IMR-90 (cell line): ENCODE results near the gene TPP1. TPM values are rescaled to one million over a fixed set of nuclear protein-coding genes. Genes with fewer than 3 reads are reported as not detected.

Source experiments
- ATAC-seq: fragments of 200-7000 bp; cut with Tn5 transposase; 2 replicates; pipeline ENCODE4 v1.9.1; 2020; ENCODE audit warnings: low read depth, mild to moderate bottlenecking, moderate library complexity
- BruUV-seq: library from RNA; stranded (reverse); fragments of 400-500 nt; replicated peaks from 2 replicates; lab custom pipeline; 2021; lab: Mats Ljungman, UMichigan
- CTCF ChIA-PET: fragments of 300-600 bp; formaldehyde crosslinking; extraction: SDS; loops from one replicate; lab custom pipeline; 2021; ENCODE audit warnings: antibody characterized with exemption; lab: Yijun Ruan, JAX
- POLR2A ChIA-PET: fragments of 300-600 bp; sonication (Branson Sonifier 250); formaldehyde crosslinking; loops from one replicate; lab custom pipeline; 2022; ENCODE audit warnings: antibody characterized with exemption; ENCODE audit not compliant: unreplicated experiment; lab: Charles Lee
- DNase-seq: peaks from one replicate; pipeline ENCODE4 v3.0.0; 2013
- H2AFZ ChIP-seq: replicated peaks from 2 replicates; pipeline ENCODE3; 2013; ENCODE audit warnings: low read length, mild to moderate bottlenecking; ENCODE audit not compliant: poor library complexity
- H2AK5ac ChIP-seq: 2 replicates; pipeline ENCODE4 v1.6.1; 2013; ENCODE audit warnings: low read depth, low read length, inconsistent platforms
- H2AK9ac ChIP-seq: replicated peaks from 2 replicates; pipeline ENCODE3; 2013; ENCODE audit warnings: mild to moderate bottlenecking, low read depth, low read length, moderate library complexity; ENCODE audit not compliant: poor library complexity
- H2BK120ac ChIP-seq: 2 replicates; pipeline ENCODE4 v1.6.1; 2013; ENCODE audit warnings: low read depth, low read length, inconsistent platforms
- H2BK15ac ChIP-seq: 3 replicates; pipeline ENCODE4 v1.6.1; 2013; ENCODE audit warnings: low read depth, low read length, inconsistent platforms
- H2BK20ac ChIP-seq: 2 replicates; pipeline ENCODE4 v1.6.1; 2013; ENCODE audit warnings: low read depth, mild to moderate bottlenecking, inconsistent platforms, low read length, moderate library complexity
- H2BK5ac ChIP-seq: 2 replicates; pipeline ENCODE4 v1.6.1; 2013; ENCODE audit warnings: mild to moderate bottlenecking, low read depth, low read length, inconsistent platforms; ENCODE audit not compliant: poor library complexity, severe bottlenecking
- H3K14ac ChIP-seq: replicated peaks from 2 replicates; pipeline ENCODE4 v1.6.1; 2013; ENCODE audit warnings: low read depth, low read length, inconsistent platforms
- H3K18ac ChIP-seq: 2 replicates; pipeline ENCODE4 v1.6.1; 2013; ENCODE audit warnings: low read depth, low read length, control low read depth
- H3K23ac ChIP-seq: 2 replicates; pipeline ENCODE4 v1.6.1; 2013; ENCODE audit warnings: low read depth, low read length, inconsistent platforms
- H3K27ac ChIP-seq: 2 replicates; pipeline ENCODE4 v1.5.1; 2013; ENCODE audit warnings: mild to moderate bottlenecking, control low read depth, low read length; ENCODE audit not compliant: insufficient read depth
- H3K27me3 ChIP-seq: 2 replicates; pipeline ENCODE4 v1.6.1; 2013; ENCODE audit warnings: low read length; ENCODE audit not compliant: control insufficient read depth, insufficient read depth
- H3K36me3 ChIP-seq: 2 replicates; pipeline ENCODE4 v1.6.1; 2013; ENCODE audit warnings: low read length, mixed read lengths; ENCODE audit not compliant: control insufficient read depth, insufficient read depth
- H3K4ac ChIP-seq: 2 replicates; pipeline ENCODE4 v1.6.1; 2013; ENCODE audit warnings: low read depth, low read length, inconsistent platforms
- H3K4me1 ChIP-seq: 2 replicates; pipeline ENCODE4 v1.6.1; 2013; ENCODE audit warnings: low read length, mixed read lengths; ENCODE audit not compliant: control insufficient read depth, insufficient read depth
- H3K4me2 ChIP-seq: 2 replicates; pipeline ENCODE4 v1.6.1; 2013; ENCODE audit warnings: low read depth, mild to moderate bottlenecking, control low read depth, low read length, moderate library complexity
- H3K4me3 ChIP-seq: 2 replicates; pipeline ENCODE4 v1.5.1; 2013; ENCODE audit warnings: low read depth, mild to moderate bottlenecking, control low read depth, low read length, moderate library complexity; ENCODE audit not compliant: insufficient read depth
- H3K56ac ChIP-seq: 2 replicates; pipeline ENCODE4 v1.6.1; 2013; ENCODE audit warnings: low read length, inconsistent platforms; ENCODE audit not compliant: insufficient read depth; ENCODE audit errors: extremely low read depth
- H3K79me1 ChIP-seq, 2 experiments: 2 replicates each; pipeline ENCODE4 v1.6.1; 2013; ENCODE audit warnings: low read length in 2 of 2, inconsistent platforms in 1 of 2, low read depth in 1 of 2
- H3K9ac ChIP-seq: 2 replicates; pipeline ENCODE4 v1.6.1; 2013; ENCODE audit warnings: low read depth, low read length, control low read depth
- H3K9me1 ChIP-seq: 2 replicates; pipeline ENCODE4 v1.6.1; 2013; ENCODE audit warnings: low read length, inconsistent platforms; ENCODE audit not compliant: insufficient read depth
- H3K9me3 ChIP-seq: 2 replicates; pipeline ENCODE4 v1.6.1; 2013; ENCODE audit warnings: low read length; ENCODE audit not compliant: control insufficient read depth, insufficient read depth
- H4K20me1 ChIP-seq: 2 replicates; pipeline ENCODE4 v1.6.1; 2013; ENCODE audit warnings: low read length, inconsistent platforms; ENCODE audit not compliant: insufficient read depth
- H4K5ac ChIP-seq: 2 replicates; pipeline ENCODE4 v1.6.1; 2013; ENCODE audit warnings: mild to moderate bottlenecking, low read depth, low read length, control low read depth
- H4K8ac ChIP-seq, 2 experiments: 2 replicates each; pipeline ENCODE4 v1.6.1; 2013; ENCODE audit warnings: low read depth in 2 of 2, low read length in 2 of 2, control low read depth in 1 of 2, inconsistent platforms in 1 of 2
- H4K91ac ChIP-seq: 2 replicates; pipeline ENCODE4 v1.6.1; 2013; ENCODE audit warnings: low read depth, low read length, inconsistent platforms; ENCODE audit not compliant: insufficient read depth
- BHLHE40 ChIP-seq: fragments of 150-350 bp; IDR thresholded peaks from 2 replicates; pipeline ENCODE4 v1.6.1; 2016; ENCODE audit warnings: mild to moderate bottlenecking, low read depth, low read length
- ELK1 ChIP-seq: fragments of 150-350 bp; IDR thresholded peaks from 2 replicates; pipeline ENCODE4 v1.6.1; 2016; ENCODE audit warnings: low read depth, mild to moderate bottlenecking, low read length, moderate library complexity, borderline replicate concordance
- FOS ChIP-seq: fragments of 150-350 bp; IDR thresholded peaks from 2 replicates; pipeline ENCODE4 v1.6.1; 2016; ENCODE audit warnings: low read depth, low read length
- MAFK ChIP-seq: IDR thresholded peaks from 2 replicates; pipeline ENCODE4 v1.6.1; 2012; ENCODE audit warnings: low read depth, low read length, improper control_type of control experiment
- POLR2A ChIP-seq: IDR thresholded peaks from 2 replicates; pipeline ENCODE4 v1.6.1; 2012; ENCODE audit warnings: mild to moderate bottlenecking, low read depth, low read length
- SMC3 ChIP-seq: fragments of 150-350 bp; IDR thresholded peaks from 2 replicates; pipeline ENCODE4 v1.6.1; 2016; ENCODE audit warnings: low read depth, mild to moderate bottlenecking, antibody characterized with exemption, low read length, moderate library complexity
- USF2 ChIP-seq: fragments of 150-350 bp; IDR thresholded peaks from 2 replicates; pipeline ENCODE4 v1.6.1; 2017; ENCODE audit warnings: mild to moderate bottlenecking, antibody characterized with exemption, low read length, low read depth
- WGBS, 2 experiments: methylation state at CpG; one replicate each; pipeline versions ENCODE4 v1.1.5 to v1.1.7; 2013; ENCODE audit warnings: missing lambda C conversion rate in 2 of 2; ENCODE audit not compliant: insufficient read length in 1 of 2; ENCODE audit errors: extremely low coverage in 2 of 2; 5-methylcytosine and 5-hydroxymethylcytosine counted together
- dilution Hi-C: fragments of 300-500 bp; cut with HindIII; formaldehyde crosslinking; loops from one replicate; pipeline ENCODE4 v1.14.3; 2018; ENCODE audit warnings: low sequenced_read_pairs; ENCODE audit not compliant: unreplicated experiment
- in situ Hi-C: fragments of 300-500 bp; cut with MboI; formaldehyde crosslinking; loops from 3 replicates; pipeline ENCODE4 v1.14.3; 2019; ENCODE audit warnings: low sequenced_read_pairs, inconsistent platforms, mixed read lengths
- intact Hi-C: fragments of 100-400 bp; cut with micrococcal nuclease; formaldehyde crosslinking; loops from 2 replicates; pipeline ENCODE4 v1.10.0; 2022
- polyA plus RNA-seq, 3 experiments: library from polyadenylated mRNA; depleted of rRNA; stranded (reverse); fragments of >200 nt; gene quantifications; 2 replicates each; pipeline ENCODE4 v1.2.3, GENCODE V29; 2012; ENCODE audit warnings: low replicate concordance in 1 of 3
- total RNA-seq: library from RNA; depleted of rRNA; stranded (reverse); fragments of >200 nt; gene quantifications from 2 replicates; pipeline ENCODE4 v1.2.3, GENCODE V29; 2012

Gene TPP1
- total and polyA plus RNA-seq, 2 of the 4 experiments (the other 2 are of a cell fraction), result 33.5 to 108 TPM

GRCh38 chr11:6634534-6634933 lies 15.3 kb upstream of the TPP1 start:
- Histone ChIP-seq H2AK9ac (no peak overlapping the region), H3K4me1 (peaks cover 10% of the 10 kb centered on the region), H4K91ac (no peak overlapping the region), H3K9me1 (no peaks in the 10 kb centered on the region; the same call in 1 of the 2 replicates), H3K4me2 (no peak overlapping the region), H3K18ac (no peak overlapping the region), H2BK120ac (no peak overlapping the region), H4K5ac (no peak overlapping the region), H3K79me1 (no peaks in the 10 kb centered on the region), H2BK15ac (no peak overlapping the region), H3K27me3 (no peaks in the 10 kb centered on the region), H3K27ac (no peak overlapping the region), H4K20me1 (peaks cover 4% of the 10 kb centered on the region; the same call in 1 of the 2 replicates), H3K9me3 (no peaks in the 10 kb centered on the region), H4K8ac (no peak overlapping the region), H3K4ac (no peak overlapping the region), H2BK20ac (no peak overlapping the region), H3K14ac (no peak overlapping the region), H2BK5ac (no peak overlapping the region), H3K9ac (no peak overlapping the region), H2AK5ac (no peak overlapping the region), H3K36me3 (peaks cover 41% of the 10 kb centered on the region), H2AFZ (no peak overlapping the region), H3K56ac (no peak overlapping the region), H3K23ac (no peak overlapping the region), H3K4me3 (no peak overlapping the region)
- POLR2A ChIA-PET, result interaction anchor here (1.0 kb wide), 1 partner anchor 27 kb away, joined by 4 read pairs; no protein-coding TSS in a partner anchor
- no CpG with 5 or more reads among the region's 1 CpG for WGBS, 2 experiments
- in situ Hi-C loops (no loop called here), dilution Hi-C loops (no loop called here), intact Hi-C loops (no loop called here)
- no peak for DNase-seq
- no TSS peak for BruUV-seq
- no peak for ATAC-seq
- CTCF ChIA-PET, result interaction anchor here (1.5 kb wide), 1 partner anchor 48 kb away, joined by 3 read pairs; the partner anchor contains the start of gene MRPL17
- no peak for TF ChIP-seq MAFK
- no peak for TF ChIP-seq BHLHE40
- no peak for TF ChIP-seq FOS
- no peak for TF ChIP-seq SMC3
- no peak for TF ChIP-seq POLR2A
- no peak for TF ChIP-seq ELK1
- no peak for TF ChIP-seq USF2
